ENCODE results near the gene MYO18A.

GRCh38 chr17:29121442-29121841 lies 58.8 kb downstream of the MYO18A start:
- TF ChIP-seq ELK1 (IDR thresholded peaks at IDR 0.05; ENCODE audit: low read depth, low read length) (no peak), ZNF217 (IDR thresholded peaks at IDR 0.05) (no peak), CTCF (IDR thresholded peaks at IDR 0.05 in 2 of 3, conservative IDR thresholded peaks at IDR 0.05 in 1 of 3; ENCODE audit: control insufficient read depth in 2 of 3, extremely low read depth in 1 of 3, insufficient read depth in 1 of 3, low read depth in 3 of 3, low read length in 3 of 3) (no peak)

Measured in GM12878 (cell line).